ENCODE data around the gene INO80B. TPM values are rescaled to one million over a fixed set of nuclear protein-coding genes. Genes with fewer than 3 reads are reported as not detected.

The INO80B gene
- total RNA-seq, 1 experiment from 2014 or later: 24.0 TPM

- ATAC-seq: no peak
- DNase-seq (ENCODE audit: low read depth, low spot score): no peak
- H3K4me1 ChIP-seq (ENCODE audit: control insufficient read depth in 1 of 2, insufficient read depth in 2 of 2, low read length in 2 of 2): peaks cover under 1 to 23% of the 10 kb centered on the region in 2 experiments
- no peak overlapping the region for H3K9ac ChIP-seq (ENCODE audit: low read length)
- ChIA-PET CTCF (no interaction called here), RAD21 (ENCODE audit: low non-redundant PET in 1 of 2, low total read pairs in 2 of 2, uncharacterized antibody in 2 of 2, unreplicated experiment in 2 of 2) (no interaction called here), POLR2A (no interaction called here)
- intact Hi-C loops (cut with micrococcal nuclease): loop anchor here (10.0 kb wide), 1 partner anchor 1216 kb away; the partner anchor contains the start of genes CCT7 and PRADC1
- H3K9me3 ChIP-seq (ENCODE audit: control insufficient read depth in 1 of 2, insufficient read depth in 1 of 2, low read depth in 1 of 2, low read length in 2 of 2): no peaks in the 10 kb centered on the region
- TF ChIP-seq MAX (IDR thresholded peaks at IDR 0.05) (no peak), EGR1 (IDR thresholded peaks at IDR 0.05; ENCODE audit: low read depth) (no peak), TCF7L2 (IDR thresholded peaks at IDR 0.05; ENCODE audit: borderline replicate concordance, extremely low read depth, insufficient read depth, insufficient read length) (no peak), SIN3A (IDR thresholded peaks at IDR 0.05; ENCODE audit: low read depth) (no peak), ZNF274 (IDR thresholded peaks at IDR 0.05; ENCODE audit: low read depth, low read length) (no peak), RAD21 (IDR thresholded peaks at IDR 0.05; ENCODE audit: low read depth) (no peak), EZH2 (IDR thresholded peaks at IDR 0.05) (no peak), ZFX (IDR thresholded peaks at IDR 0.05) (no peak), CEBPB (IDR thresholded peaks at IDR 0.05; ENCODE audit: low read depth) (no peak), JUND (IDR thresholded peaks at IDR 0.05) (no peak), FOSL1 (IDR thresholded peaks at IDR 0.05; ENCODE audit: low read depth) (no peak)
- TF ChIP-seq, protein P1, sequence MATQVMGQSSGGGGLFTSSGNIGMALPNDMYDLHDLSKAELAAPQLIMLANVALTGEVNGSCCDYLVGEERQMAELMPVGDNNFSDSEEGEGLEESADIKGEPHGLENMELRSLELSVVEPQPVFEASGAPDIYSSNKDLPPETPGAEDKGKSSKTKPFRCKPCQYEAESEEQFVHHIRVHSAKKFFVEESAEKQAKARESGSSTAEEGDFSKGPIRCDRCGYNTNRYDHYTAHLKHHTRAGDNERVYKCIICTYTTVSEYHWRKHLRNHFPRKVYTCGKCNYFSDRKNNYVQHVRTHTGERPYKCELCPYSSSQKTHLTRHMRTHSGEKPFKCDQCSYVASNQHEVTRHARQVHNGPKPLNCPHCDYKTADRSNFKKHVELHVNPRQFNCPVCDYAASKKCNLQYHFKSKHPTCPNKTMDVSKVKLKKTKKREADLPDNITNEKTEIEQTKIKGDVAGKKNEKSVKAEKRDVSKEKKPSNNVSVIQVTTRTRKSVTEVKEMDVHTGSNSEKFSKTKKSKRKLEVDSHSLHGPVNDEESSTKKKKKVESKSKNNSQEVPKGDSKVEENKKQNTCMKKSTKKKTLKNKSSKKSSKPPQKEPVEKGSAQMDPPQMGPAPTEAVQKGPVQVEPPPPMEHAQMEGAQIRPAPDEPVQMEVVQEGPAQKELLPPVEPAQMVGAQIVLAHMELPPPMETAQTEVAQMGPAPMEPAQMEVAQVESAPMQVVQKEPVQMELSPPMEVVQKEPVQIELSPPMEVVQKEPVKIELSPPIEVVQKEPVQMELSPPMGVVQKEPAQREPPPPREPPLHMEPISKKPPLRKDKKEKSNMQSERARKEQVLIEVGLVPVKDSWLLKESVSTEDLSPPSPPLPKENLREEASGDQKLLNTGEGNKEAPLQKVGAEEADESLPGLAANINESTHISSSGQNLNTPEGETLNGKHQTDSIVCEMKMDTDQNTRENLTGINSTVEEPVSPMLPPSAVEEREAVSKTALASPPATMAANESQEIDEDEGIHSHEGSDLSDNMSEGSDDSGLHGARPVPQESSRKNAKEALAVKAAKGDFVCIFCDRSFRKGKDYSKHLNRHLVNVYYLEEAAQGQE (IDR thresholded peaks at IDR 0.05; ENCODE audit: low read depth): no peak
- TF ChIP-seq, protein P2, sequence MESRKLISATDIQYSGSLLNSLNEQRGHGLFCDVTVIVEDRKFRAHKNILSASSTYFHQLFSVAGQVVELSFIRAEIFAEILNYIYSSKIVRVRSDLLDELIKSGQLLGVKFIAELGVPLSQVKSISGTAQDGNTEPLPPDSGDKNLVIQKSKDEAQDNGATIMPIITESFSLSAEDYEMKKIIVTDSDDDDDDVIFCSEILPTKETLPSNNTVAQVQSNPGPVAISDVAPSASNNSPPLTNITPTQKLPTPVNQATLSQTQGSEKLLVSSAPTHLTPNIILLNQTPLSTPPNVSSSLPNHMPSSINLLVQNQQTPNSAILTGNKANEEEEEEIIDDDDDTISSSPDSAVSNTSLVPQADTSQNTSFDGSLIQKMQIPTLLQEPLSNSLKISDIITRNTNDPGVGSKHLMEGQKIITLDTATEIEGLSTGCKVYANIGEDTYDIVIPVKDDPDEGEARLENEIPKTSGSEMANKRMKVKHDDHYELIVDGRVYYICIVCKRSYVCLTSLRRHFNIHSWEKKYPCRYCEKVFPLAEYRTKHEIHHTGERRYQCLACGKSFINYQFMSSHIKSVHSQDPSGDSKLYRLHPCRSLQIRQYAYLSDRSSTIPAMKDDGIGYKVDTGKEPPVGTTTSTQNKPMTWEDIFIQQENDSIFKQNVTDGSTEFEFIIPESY (IDR thresholded peaks at IDR 0.05; ENCODE audit: extremely low read depth, insufficient replicate concordance, low read length): no peak
- TF ChIP-seq, protein P3, sequence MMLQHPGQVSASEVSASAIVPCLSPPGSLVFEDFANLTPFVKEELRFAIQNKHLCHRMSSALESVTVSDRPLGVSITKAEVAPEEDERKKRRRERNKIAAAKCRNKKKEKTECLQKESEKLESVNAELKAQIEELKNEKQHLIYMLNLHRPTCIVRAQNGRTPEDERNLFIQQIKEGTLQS (IDR thresholded peaks at IDR 0.05): no peak
- no peaks in the 10 kb centered on the region for H3K27me3 ChIP-seq (ENCODE audit: insufficient read depth, low read length)
- BruUV-seq (replicated peaks): no TSS peak
- H3K9me2 ChIP-seq (ENCODE audit: insufficient read depth): no peaks in the 10 kb centered on the region
- H3K4me3 ChIP-seq (replicated peaks in 1 of 2; ENCODE audit: low read depth in 1 of 2, low read length in 2 of 2): no peak overlapping the region
- H2AFZ ChIP-seq (ENCODE audit: low read depth, low read length, poor library complexity, severe bottlenecking): no peak overlapping the region
- no peak overlapping the region for H3K4me2 ChIP-seq (ENCODE audit: low read length)
- no peaks in the 10 kb centered on the region for H3K36me3 ChIP-seq (ENCODE audit: control insufficient read depth in 1 of 2, insufficient read depth in 2 of 2, low read length in 2 of 2)
- no peak overlapping the region for H3K27ac ChIP-seq (ENCODE audit: low read depth, low read length)
- H3K79me2 ChIP-seq (ENCODE audit: insufficient read depth, low read length): peaks cover 6% of the 10 kb centered on the region; the same call in 1 of the 2 replicates
- no peaks in the 10 kb centered on the region for H4K20me1 ChIP-seq (ENCODE audit: insufficient read depth)
Observed at GRCh38 chr2:74450570-74451190, 4.2 kb upstream of the INO80B start.

Measured in HCT116 (cell line).